Type B pancreatic cell (in vitro differentiated cells): ENCODE results near the gene NALCN. TPM values are rescaled to one million over a fixed set of nuclear protein-coding genes. Genes with fewer than 3 reads are reported as not detected.

Source experiments
- DNase-seq: peaks from one replicate; pipeline ENCODE4 v3.0.0; 2021; ENCODE audit warnings: mixed read lengths; ENCODE audit not compliant: unreplicated experiment; ENCODE audit errors: extremely low spot score
- H3K27ac Mint-ChIP-seq: 2 replicates; pipeline ENCODE4 v1.8.0; 2021; ENCODE audit warnings: mild to moderate bottlenecking, mixed read lengths
- H3K27me3 Mint-ChIP-seq: 2 replicates; pipeline ENCODE4 v1.8.0; 2021; ENCODE audit warnings: mixed read lengths
- H3K36me3 Mint-ChIP-seq: 2 replicates; pipeline ENCODE4 v1.8.0; 2021; ENCODE audit warnings: mixed read lengths
- H3K4me1 Mint-ChIP-seq: one replicate; pipeline ENCODE4 v1.8.0; 2021; ENCODE audit warnings: mixed read lengths; ENCODE audit not compliant: unreplicated experiment
- H3K4me3 Mint-ChIP-seq: 2 replicates; pipeline ENCODE4 v1.8.0; 2021; ENCODE audit warnings: mild to moderate bottlenecking, mixed read lengths
- H3K9me3 Mint-ChIP-seq: 2 replicates; pipeline ENCODE4 v1.8.0; 2021; ENCODE audit warnings: mixed read lengths
- total RNA-seq: library from RNA; stranded (reverse); gene quantifications from 2 replicates; pipeline ENCODE4 v1.2.1, GENCODE V29; 2021; ENCODE audit warnings: low replicate concordance
- TF ChIP-seq, protein P1 (sequence below): fragments of 200-600 bp; sonication (generic); conservative IDR thresholded peaks from 2 replicates; pipeline ENCODE4 v1.5.0; 2021; ENCODE audit warnings: antibody characterized with exemption, mild to moderate bottlenecking

NALCN gene
- total RNA-seq, 1 donor from 2014 or later = 0.70 TPM

DNA sequence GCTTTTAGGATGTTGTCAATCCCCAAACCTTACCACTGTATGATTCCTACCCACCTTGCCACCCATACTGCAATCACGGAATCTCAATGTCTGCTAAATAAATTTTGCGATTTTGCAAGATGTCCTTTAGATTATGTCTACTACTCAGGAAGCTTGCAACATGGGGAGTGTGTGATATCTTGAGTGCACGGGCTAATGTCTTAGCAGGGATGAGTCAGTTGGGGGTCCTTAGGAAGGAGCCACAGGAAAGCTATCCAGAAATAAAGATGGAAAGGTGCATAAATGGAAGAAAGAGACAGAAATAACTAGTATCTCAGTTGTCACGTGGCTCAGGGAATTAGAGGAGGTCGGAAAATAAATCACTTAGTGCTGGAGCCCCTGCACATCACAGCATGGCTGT, 77.1 kb downstream of the NALCN start:
- H3K4me3 Mint-ChIP-seq = no peak overlapping the region
- H3K9me3 Mint-ChIP-seq = no peaks in the 10 kb centered on the region
- no peaks in the 10 kb centered on the region for H3K4me1 Mint-ChIP-seq
- no peak overlapping the region for H3K27ac Mint-ChIP-seq
- TF ChIP-seq, protein P1, sequence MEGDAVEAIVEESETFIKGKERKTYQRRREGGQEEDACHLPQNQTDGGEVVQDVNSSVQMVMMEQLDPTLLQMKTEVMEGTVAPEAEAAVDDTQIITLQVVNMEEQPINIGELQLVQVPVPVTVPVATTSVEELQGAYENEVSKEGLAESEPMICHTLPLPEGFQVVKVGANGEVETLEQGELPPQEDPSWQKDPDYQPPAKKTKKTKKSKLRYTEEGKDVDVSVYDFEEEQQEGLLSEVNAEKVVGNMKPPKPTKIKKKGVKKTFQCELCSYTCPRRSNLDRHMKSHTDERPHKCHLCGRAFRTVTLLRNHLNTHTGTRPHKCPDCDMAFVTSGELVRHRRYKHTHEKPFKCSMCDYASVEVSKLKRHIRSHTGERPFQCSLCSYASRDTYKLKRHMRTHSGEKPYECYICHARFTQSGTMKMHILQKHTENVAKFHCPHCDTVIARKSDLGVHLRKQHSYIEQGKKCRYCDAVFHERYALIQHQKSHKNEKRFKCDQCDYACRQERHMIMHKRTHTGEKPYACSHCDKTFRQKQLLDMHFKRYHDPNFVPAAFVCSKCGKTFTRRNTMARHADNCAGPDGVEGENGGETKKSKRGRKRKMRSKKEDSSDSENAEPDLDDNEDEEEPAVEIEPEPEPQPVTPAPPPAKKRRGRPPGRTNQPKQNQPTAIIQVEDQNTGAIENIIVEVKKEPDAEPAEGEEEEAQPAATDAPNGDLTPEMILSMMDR = no peak
- no peaks in the 10 kb centered on the region for H3K27me3 Mint-ChIP-seq
- no peaks in the 10 kb centered on the region for H3K36me3 Mint-ChIP-seq
- DNase-seq = no peak

DNA sequence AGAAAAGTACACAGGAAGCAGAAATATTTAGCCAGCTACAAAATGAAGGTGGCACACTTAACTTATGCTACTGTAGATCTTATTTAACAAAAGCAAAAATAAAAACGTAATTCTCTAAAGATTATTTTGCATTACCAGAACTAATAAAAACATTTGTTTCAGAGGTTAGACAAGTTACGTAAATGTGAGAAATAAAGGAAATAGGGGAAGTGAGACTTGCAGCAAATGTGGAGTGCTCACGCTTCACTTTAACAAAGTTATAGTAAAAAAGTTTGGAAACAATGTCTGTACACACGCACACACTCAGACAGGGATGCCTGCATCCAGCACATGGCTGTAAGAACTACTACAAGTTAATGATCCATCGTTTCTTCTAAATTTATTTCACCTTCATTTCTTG, 83.7 kb downstream of the NALCN start:
- no peak for DNase-seq
- H3K36me3 Mint-ChIP-seq = no peaks in the 10 kb centered on the region
- no peak overlapping the region for H3K27ac Mint-ChIP-seq
- H3K27me3 Mint-ChIP-seq = no peaks in the 10 kb centered on the region
- no peaks in the 10 kb centered on the region for H3K9me3 Mint-ChIP-seq
- H3K4me3 Mint-ChIP-seq = no peak overlapping the region
- no peaks in the 10 kb centered on the region for H3K4me1 Mint-ChIP-seq
- TF ChIP-seq, protein P1 = no peak

DNA sequence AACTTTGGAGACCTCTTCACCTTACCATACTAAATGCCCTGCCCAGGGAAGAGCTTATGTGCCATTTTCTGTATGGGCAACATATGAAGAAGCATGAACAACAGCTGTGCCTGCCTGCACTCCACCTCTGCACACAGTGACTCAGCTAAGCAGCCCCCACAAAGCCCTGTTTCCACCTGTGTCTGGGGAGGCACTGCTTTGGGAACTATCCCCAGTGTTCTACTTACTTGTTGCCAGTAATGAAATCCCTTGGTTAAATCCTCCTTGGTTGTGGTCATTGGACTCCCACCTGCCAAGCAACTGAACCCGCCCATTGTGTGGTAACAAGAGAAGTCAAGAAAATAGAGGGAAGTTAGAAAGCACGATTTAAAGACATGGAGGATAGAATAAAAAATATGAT, 84.6 kb downstream of the NALCN start:
- Mint-ChIP-seq H3K36me3 (no peaks in the 10 kb centered on the region), H3K4me1 (no peaks in the 10 kb centered on the region), H3K27me3 (no peaks in the 10 kb centered on the region), H3K9me3 (no peaks in the 10 kb centered on the region), H3K4me3 (no peak overlapping the region), H3K27ac (no peak overlapping the region)
- no peak for DNase-seq
- TF ChIP-seq, protein P1 = no peak

DNA sequence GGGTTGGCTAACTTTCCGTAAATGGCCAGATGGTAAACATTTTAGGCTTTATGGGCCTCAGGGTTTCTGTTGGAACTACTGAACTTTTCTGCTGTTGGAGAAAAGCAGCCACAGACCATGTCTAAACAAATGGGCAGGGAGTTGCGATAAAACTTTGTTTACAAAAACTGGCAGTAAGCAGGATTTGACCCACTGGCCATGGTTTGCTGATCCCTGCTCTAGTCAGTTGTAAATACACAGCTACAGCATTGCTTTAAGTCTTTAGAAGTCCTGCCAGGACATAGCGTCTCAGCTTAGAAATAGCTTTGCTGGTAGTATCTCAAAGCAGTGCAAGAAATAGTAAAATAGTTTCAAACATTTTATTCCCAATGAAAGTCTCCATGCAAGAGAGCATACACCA, 88.4 kb downstream of the NALCN start:
- Mint-ChIP-seq H3K27ac (no peak overlapping the region), H3K36me3 (no peaks in the 10 kb centered on the region), H3K27me3 (no peaks in the 10 kb centered on the region), H3K9me3 (no peaks in the 10 kb centered on the region), H3K4me1 (peaks cover 4% of the 10 kb centered on the region), H3K4me3 (no peak overlapping the region)
- no peak for DNase-seq
- TF ChIP-seq, protein P1 = no peak

DNA sequence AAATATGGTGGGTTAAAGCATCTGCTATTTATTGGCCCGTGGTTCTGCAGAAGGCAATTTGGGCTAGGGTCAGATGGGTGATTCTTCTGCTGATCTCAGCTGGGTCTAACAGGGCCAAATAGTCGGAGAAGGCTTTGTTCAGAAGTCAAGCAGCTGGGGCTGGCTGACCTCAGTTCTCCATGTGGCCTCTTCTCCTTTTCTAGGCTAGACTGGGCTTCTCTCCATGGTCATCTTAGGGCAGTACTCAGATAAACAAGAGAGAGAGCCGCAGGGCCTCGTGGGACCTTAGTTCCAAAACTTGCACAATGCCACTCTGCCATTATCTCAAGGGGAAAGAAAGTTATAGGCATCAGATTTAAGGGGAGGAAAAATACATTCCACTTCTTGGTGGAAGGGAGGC, 89.6 kb downstream of the NALCN start:
- Mint-ChIP-seq H3K4me1 (peaks cover 4% of the 10 kb centered on the region), H3K4me3 (no peak overlapping the region), H3K9me3 (no peaks in the 10 kb centered on the region), H3K27me3 (no peaks in the 10 kb centered on the region), H3K27ac (no peak overlapping the region), H3K36me3 (no peaks in the 10 kb centered on the region)
- no peak for DNase-seq
- TF ChIP-seq, protein P1 = no peak

DNA sequence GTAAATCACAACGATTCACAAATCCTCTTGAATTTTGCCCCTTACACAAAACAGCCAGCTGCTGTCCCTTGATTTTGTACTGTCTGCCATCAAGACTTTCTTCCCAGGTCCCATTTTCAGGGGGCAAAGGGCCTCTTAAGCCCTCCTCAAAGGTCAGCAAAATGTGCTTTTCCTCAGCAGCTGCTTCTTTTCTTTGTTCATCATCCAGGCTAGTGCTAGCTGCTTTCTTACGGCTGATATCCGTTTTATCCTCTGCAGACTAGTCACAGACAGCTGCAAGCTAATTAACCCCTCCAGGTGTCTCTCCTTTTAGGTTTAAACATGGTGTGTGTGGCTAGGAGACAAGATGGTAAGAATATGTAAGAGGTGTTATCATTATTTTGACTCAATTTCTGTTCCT, 90.9 kb downstream of the NALCN start:
- H3K4me1 Mint-ChIP-seq = peaks cover 4% of the 10 kb centered on the region
- H3K27me3 Mint-ChIP-seq = no peaks in the 10 kb centered on the region
- no peak overlapping the region for H3K27ac Mint-ChIP-seq

More for the DNA sequence above, 90.9 kb downstream of the NALCN start:
- no peak overlapping the region for H3K4me3 Mint-ChIP-seq
- H3K36me3 Mint-ChIP-seq = no peaks in the 10 kb centered on the region
- TF ChIP-seq, protein P1 = no peak
- H3K9me3 Mint-ChIP-seq = no peaks in the 10 kb centered on the region
- no peak for DNase-seq
